ENCODE results near the gene IRF2BP1.

The IRF2BP1 gene

DNA sequence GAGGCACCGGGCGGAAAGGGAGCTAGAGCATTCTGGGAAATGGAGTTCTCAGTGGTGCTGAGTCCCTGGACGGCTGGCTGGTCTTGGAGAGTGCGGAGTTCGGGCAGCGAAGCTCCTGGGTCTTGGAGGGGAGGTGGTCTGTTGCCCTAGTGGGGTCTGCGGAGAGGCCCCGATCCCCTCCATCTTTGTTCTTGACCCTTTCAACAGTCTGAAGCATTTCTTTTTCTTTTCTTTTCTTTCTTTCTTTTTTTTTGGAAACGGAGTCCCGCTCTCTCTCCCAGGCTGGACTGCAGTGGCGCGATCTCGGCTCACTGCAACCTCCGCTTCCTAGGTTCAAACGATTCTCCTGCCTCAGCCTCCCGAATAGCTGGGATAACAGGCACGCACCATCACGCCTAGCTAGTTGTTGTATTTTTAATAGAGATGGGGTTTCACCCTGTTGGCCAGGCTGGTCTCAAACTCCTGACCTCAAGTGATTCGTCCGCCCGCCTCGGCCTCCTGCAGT is 22.6 kb downstream of the IRF2BP1 start:
- no peak for DNase-seq (ENCODE audit: low read depth in 4 of 4, low spot score in 1 of 4)

DNA sequence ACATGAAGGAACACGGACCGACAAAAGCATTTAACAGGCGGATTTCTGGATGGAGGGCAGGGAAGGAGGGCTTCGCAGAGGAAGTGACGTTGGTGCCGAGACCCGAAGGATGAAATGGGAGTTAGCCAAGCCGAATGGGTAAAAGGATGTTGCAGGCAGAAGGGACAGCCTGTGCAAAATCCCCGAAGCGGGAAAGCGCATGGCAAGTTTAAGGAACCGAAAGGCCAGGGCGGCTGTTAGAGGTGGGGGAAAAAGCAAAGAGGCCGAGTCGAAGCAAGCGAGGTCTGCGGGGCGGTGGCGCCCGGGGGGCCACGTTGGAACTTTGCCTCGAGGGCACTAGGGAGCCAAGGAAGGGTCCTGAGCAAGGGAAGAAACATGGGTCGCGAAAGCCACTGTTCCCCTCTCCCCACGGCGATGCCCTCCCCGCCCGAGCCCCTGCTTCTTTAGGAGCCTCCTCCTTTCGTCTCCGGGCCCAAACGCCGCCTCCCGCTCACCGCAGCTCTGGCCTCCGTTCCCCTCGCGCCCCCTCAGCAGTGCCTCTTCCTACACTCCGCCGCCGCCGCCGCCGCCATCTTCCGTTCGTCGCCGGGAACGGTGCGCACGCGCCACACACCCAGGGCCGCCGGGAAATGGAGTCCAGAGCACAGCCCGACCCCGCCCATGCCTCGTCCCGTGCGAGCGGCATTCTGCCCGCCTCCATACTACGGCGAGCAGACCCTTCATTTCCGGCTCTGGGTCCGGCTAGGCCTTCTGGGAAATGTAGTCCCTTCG is 23.2 kb downstream of the IRF2BP1 start, which contains the start of gene SYMPK:
SYMPK (minus strand) TSS at position 584 of the 771 bp plus-strand sequence. CDS start 8,652 bp downstream, outside the sequence.
- peak; percentile 94 to 99 (median 96) for DNase-seq (ENCODE audit: low read depth in 4 of 4, low spot score in 1 of 4)

DNA sequence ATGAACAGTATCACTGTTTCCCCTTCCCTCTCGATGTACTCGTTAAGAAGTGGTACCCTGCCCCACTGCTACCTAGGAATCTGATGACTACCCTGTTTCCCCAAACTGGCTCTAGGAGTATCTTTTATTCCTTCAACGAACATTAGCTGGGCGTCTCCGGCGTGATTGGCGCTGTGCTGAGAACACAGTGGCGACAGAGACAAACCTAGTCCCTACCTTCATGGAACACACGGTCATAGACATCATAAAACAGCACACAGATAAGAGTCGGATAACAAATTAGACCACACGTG is 23.7 kb downstream of the IRF2BP1 start:
- no peak for DNase-seq (ENCODE audit: low read depth in 4 of 4, low spot score in 1 of 4)

DNA sequence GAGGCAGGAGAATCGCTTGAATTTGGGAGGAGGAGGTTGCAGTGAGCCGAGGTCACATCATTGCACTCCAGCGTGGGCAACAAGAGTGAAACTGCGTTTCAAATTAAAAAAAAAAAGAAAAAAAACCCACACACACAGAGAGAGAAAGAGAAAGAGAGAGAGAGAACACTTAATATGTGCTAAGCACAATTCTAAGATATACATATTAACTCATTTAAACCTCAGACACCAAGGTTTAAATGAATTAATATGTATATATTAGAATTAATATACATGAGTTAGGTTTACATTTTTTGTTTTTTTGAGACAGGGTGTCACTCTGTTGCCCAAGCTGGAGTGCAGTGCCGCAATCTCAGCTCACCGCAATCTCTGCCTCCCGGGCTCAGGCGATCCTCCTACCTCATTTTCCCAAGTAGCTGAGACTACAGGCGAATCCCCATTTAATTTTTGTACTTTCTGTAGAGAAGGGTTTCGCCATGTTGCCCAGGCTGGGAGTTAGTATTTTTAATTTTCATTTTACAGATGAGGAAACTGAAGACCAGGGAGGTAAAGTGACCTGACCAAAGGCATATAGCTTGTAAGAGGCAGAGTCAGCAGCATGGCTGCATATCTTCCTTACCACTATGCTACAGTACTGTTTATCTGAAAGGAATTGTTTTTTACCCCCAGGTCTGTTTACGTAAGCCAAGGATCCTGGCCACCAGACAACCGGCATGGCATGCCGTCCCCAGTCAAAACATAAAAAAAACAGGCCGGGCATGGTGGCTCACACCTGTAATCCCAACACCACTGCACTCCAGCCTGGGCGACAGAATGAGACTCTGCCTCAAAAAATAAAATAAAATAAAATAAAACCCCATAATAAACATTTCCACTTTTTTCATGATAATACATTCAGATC is 25.3 kb downstream of the IRF2BP1 start:
- no peak for DNase-seq (ENCODE audit: low read depth in 4 of 4, low spot score in 1 of 4)

DNA sequence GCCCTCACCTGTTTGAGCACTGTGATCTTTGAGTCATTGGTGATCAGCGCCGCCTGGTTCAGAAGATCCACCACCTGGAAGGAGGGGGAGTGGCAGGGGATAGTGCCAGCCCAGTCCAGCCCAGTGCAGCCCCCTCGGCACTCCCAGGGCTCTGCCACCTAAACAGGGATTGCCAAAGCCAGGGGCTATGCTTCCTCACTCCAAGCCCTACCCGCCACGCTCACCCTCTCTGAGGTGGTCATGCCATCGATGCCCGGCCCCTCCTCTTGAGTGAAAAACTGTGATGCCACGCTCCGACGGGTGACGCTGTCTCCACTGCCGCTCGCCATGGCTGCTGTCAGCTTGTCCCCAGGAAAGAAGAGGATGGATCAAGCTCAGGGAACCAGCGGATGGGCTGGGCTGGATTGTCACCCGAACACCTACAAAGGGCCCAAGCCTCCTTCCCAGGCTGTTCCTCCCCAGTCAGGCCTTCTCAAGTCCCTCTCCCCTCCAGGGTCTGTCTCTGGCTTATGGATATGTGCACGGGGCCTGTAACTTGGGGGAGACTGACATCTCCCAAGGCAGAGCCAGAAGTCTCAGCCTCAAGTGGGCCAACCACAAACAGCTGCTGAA is 31.7 kb downstream of the IRF2BP1 start:
- no peak for DNase-seq (ENCODE audit: low read depth in 4 of 4, low spot score in 1 of 4)

DNA sequence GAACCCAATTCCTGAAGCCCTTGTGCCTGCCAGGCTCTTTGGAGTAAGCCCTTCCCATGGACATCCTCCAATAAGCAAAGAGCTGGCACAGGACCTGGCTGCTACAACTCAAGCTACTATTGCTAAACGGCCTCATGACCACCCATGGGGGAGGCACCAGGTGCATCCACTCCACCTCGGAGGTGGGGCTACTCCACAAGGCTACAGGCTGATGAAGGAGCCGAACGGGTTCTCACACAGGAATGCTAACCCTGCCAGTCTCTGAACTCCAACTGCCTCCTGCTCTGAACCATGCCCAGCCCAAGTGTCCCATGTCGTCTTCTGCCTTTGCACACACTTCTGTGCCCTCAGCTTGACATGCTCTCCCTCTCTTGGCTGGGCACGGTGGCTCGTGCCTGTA is 33.0 kb downstream of the IRF2BP1 start:
- DNase-seq (ENCODE audit: low read depth in 4 of 4, low spot score in 1 of 4), result no peak

DNA sequence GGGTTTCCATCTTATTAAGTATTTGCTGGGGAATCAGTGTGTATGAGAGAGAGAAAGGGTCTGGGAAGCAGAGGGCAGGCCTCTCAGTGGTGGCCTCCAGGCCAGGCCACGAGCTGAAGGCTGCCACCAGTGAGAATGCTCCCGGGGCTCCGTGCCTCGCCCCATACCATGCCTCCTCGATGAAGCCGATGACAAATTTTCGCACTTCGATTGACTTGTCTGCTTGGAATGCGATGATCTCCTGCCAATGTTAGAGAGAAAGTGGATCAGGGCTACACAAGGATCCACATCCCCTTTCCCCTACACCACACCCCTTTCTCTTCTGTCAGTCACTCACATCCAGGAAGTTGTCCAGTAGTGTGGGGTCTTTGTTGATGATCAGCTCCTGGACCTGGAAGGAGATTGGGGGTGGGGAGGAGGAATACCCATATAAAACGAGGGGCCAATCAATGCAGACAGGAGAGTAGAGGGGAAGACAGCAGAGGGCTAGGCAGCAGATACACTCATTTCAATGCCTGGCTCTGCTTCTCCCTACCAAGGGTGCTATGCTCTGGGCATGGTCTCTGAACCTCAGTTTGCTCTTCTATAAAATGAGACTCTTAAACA is 33.7 kb downstream of the IRF2BP1 start:
- DNase-seq (ENCODE audit: low read depth in 4 of 4, low spot score in 1 of 4), result no peak

DNA sequence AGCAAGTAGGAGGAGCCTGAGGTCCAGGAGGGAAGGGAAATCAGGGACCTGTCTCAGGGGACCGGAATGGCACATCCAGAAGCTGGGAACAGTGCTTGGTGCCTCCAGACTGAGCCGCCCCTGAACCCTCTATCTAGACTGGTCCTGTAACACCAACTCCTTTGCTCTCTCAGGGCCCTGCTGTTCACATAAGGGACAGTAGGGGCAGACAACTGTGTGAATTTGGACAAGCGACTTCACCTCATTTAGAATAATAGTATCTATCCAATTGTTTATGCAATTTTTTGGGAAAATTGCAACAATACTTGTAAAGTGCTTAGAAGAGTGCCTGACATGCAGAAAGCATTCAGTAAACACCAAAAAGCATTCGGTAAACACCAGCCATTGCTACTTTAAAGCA is 37.0 kb downstream of the IRF2BP1 start:
- no peak for DNase-seq (ENCODE audit: low read depth in 4 of 4, low spot score in 1 of 4)

DNA sequence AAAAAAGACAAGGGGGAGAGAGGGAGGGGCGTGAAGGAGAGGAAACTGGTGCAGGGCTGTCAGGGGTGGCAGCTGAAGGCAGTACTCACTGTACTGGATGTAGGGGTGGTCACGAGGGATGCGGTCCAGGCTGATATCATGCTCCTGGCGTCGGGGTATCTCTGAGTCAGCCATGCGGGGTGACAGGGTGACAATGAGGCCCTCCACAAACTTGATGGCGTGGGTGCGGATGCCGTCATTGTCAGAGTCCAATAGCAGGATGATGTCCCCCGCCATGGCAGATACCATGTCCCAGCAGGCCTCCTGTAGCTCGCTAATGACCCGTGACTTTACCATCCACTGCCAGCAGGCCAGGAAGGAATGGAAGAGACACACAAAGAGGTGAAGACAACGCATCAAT is 38.3 kb downstream of the IRF2BP1 start:
- DNase-seq (ENCODE audit: low read depth in 4 of 4, low spot score in 1 of 4), result no peak

DNA sequence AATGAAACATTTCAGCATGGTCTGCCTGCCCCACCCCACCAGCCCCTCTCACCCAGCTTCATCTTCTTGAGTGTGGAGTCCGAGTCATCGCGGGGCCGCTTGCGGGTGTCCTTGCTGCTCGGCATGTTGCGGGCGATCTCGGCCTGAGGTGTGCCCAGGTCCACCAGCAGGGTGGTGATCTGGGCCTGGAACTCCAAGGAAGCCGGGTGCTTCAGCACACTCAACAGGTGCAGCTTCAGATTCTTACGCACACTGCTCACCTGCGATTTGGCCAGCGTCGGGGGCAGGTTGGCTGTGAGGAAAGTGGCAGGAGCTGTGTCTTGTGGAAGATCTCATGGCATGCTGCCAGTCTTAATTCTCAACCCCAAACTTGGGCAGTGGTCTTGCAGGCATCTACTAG is 43.7 kb downstream of the IRF2BP1 start:
- DNase-seq (ENCODE audit: low read depth in 4 of 4, low spot score in 1 of 4), result no peak

DNA sequence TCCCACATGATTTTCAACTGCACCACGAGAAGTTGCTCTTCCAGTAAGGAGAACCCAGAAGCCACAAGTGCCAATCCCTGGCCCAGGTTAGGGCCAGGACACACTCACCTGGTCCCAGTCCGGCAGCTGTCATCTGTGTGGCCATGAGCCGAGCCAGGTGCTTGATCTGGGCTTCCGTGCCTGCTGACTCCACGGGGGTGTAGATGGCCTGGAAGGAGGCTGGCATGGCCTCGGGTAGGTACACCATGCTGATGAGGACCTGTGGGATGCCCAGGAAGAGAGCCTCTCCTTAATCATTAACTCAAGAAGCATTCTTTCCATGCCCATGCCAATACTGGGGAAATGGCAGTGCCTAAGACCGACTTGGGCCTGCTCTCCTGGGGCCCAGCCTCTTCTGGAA is 51.0 kb downstream of the IRF2BP1 start:
- no peak for DNase-seq (ENCODE audit: low read depth in 4 of 4, low spot score in 1 of 4)

Data from stimulated activated CD4-positive, alpha-beta T cell treated with anti-CD3 and anti-CD28 coated beads, Interleukin-1b, Interleukin-23, amount 100 ng/mL, for 24 hours (primary cell).